K562 (cell line): ENCODE data around the gene NRXN2.

Experiments used
- ARNT ChIP-seq, 2 experiments: fragments of 450-650 bp; IDR thresholded peaks; 2 replicates each; pipeline ENCODE4 v1.6.1; 2016; ENCODE audit warnings: mild to moderate bottlenecking in 1 of 2
- CBX5 ChIP-seq: IDR thresholded peaks from 2 replicates; pipeline ENCODE4 v1.6.1; 2014; ENCODE audit warnings: low read depth, borderline replicate concordance
- POLR2A ChIP-seq: fragments of 450-650 bp; conservative IDR thresholded peaks from 2 replicates; pipeline ENCODE4 v1.6.1; 2016
- RAD21 ChIP-seq, 2 experiments: fragments of 250-450 bp in 1 of 2; fragments of 450-650 bp in 1 of 2; sonication (Bioruptor Pico) in 1 of 2; formaldehyde crosslinking in 1 of 2; IDR thresholded peaks in 1 of 2; conservative IDR thresholded peaks in 1 of 2; 2 replicates each; pipeline versions ENCODE4 v1.4.0 to v1.8.0; 2020 to 2022; ENCODE audit warnings: mild to moderate bottlenecking in 2 of 2, moderate library complexity in 1 of 2
- RBM15 ChIP-seq: fragments of 200-400 bp; formaldehyde crosslinking; IDR thresholded peaks from 2 replicates; pipeline ENCODE4 v1.6.1; 2018; ENCODE audit warnings: mild to moderate bottlenecking, low read length, moderate library complexity; ENCODE audit not compliant: insufficient read depth
- TGIF2 ChIP-seq: sonication (generic); formaldehyde crosslinking; IDR thresholded peaks from 2 replicates; pipeline ENCODE4 v1.8.1; 2022; ENCODE audit warnings: mild to moderate bottlenecking, missing genetic modification reagents, moderate library complexity
- ZNF830 ChIP-seq: fragments of 250-450 bp; sonication (Bioruptor Pico); IDR thresholded peaks from 2 replicates; pipeline ENCODE4 v1.5.0; 2021; ENCODE audit warnings: mild to moderate bottlenecking
- TF ChIP-seq, protein P1 (sequence below): IDR thresholded peaks from 2 replicates; pipeline ENCODE4 v1.6.1; 2014; ENCODE audit warnings: antibody characterized with exemption
- TF ChIP-seq, protein P2 (sequence below), 2 experiments: fragments of 450-650 bp; formaldehyde crosslinking in 1 of 2; IDR thresholded peaks; 2 replicates each; pipeline versions ENCODE4 v1.4.0 to v1.6.1; 2014 to 2020; ENCODE audit warnings: mild to moderate bottlenecking in 2 of 2, borderline replicate concordance in 1 of 2, low read depth in 1 of 2
- TF ChIP-seq, protein P3 (sequence below), 2 experiments: fragments of 450-650 bp in 1 of 2; sonication (generic) in 1 of 2; formaldehyde crosslinking; conservative IDR thresholded peaks; 2 replicates each; pipeline versions ENCODE4 v1.4.0 to v1.8.1; 2020 to 2022; ENCODE audit warnings: mild to moderate bottlenecking in 1 of 2, missing genetic modification reagents in 1 of 2

DNA sequence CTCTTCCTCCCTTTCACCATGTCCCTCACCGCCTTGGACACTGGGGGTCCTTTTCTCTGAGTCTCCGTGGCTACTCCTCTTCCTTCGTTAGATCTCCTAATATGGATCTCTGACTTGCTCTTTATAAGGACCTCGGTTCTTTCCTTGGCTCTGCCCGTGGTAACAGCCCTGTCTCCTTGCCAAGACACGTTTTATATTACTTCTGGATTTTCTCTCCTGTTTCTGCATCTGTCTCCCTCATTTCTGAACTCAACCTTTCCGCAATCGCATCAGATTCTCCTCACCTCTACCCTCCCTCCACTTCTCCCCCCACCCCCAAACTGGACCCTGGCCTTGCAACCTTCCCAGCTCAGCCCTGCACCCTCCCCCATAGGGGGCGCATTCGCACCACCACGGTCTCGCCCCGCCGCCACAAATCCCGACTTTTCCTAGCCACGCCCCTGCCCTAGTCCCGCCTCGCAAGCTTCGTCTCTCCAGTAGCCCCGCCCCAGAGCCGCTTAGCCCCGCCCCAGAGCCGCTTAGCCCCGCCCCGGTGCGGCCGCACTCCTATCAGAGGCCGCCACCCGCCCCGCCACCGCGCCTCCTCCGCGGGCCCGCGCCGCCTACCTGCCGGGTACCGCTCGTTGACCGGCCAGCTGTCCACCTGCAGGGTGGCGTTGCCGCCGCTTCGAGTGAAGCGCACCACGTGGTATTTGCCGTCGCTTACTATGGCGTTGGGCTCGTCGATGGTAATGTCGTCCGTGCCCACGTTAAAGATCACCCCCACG, 93.0 kb downstream of the NRXN2 start:
- TF ChIP-seq TGIF2 (no peak), CBX5 (no peak), POLR2A (no peak), RAD21 (CRISPR knock-in tag; conservative IDR thresholded peaks at IDR 0.05 in 1 of 2, IDR thresholded peaks at IDR 0.05 in 1 of 2) (peak in 1 of 2 experiments; percentile 41; a peak in 1 of 4 replicates), RBM15 (no peak), ARNT (IDR thresholded peaks at IDR 0.05) (no peak), ZNF830 (no peak)
- TF ChIP-seq, protein P1, sequence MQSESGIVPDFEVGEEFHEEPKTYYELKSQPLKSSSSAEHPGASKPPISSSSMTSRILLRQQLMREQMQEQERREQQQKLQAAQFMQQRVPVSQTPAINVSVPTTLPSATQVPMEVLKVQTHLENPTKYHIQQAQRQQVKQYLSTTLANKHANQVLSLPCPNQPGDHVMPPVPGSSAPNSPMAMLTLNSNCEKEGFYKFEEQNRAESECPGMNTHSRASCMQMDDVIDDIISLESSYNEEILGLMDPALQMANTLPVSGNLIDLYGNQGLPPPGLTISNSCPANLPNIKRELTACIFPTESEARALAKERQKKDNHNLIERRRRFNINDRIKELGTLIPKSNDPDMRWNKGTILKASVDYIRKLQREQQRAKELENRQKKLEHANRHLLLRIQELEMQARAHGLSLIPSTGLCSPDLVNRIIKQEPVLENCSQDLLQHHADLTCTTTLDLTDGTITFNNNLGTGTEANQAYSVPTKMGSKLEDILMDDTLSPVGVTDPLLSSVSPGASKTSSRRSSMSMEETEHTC, result no peak
- TF ChIP-seq, protein P2, sequence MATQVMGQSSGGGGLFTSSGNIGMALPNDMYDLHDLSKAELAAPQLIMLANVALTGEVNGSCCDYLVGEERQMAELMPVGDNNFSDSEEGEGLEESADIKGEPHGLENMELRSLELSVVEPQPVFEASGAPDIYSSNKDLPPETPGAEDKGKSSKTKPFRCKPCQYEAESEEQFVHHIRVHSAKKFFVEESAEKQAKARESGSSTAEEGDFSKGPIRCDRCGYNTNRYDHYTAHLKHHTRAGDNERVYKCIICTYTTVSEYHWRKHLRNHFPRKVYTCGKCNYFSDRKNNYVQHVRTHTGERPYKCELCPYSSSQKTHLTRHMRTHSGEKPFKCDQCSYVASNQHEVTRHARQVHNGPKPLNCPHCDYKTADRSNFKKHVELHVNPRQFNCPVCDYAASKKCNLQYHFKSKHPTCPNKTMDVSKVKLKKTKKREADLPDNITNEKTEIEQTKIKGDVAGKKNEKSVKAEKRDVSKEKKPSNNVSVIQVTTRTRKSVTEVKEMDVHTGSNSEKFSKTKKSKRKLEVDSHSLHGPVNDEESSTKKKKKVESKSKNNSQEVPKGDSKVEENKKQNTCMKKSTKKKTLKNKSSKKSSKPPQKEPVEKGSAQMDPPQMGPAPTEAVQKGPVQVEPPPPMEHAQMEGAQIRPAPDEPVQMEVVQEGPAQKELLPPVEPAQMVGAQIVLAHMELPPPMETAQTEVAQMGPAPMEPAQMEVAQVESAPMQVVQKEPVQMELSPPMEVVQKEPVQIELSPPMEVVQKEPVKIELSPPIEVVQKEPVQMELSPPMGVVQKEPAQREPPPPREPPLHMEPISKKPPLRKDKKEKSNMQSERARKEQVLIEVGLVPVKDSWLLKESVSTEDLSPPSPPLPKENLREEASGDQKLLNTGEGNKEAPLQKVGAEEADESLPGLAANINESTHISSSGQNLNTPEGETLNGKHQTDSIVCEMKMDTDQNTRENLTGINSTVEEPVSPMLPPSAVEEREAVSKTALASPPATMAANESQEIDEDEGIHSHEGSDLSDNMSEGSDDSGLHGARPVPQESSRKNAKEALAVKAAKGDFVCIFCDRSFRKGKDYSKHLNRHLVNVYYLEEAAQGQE (IDR thresholded peaks at IDR 0.05; ENCODE audit: borderline replicate concordance), result peak; percentile 6; the same call in 1 of the 2 replicates
- TF ChIP-seq, protein P2 (CRISPR knock-in tag; IDR thresholded peaks at IDR 0.05; ENCODE audit: low read depth), result no peak
- TF ChIP-seq, protein P3, sequence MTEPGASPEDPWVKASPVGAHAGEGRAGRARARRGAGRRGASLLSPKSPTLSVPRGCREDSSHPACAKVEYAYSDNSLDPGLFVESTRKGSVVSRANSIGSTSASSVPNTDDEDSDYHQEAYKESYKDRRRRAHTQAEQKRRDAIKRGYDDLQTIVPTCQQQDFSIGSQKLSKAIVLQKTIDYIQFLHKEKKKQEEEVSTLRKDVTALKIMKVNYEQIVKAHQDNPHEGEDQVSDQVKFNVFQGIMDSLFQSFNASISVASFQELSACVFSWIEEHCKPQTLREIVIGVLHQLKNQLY (CRISPR knock-in tag; conservative IDR thresholded peaks at IDR 0.05), result no peak
